ENCODE results near the gene FRG2B.
"Not testable (repeated sequence)": the region's sequence is repeated elsewhere in the genome, so short reads cannot be mapped to it uniquely, and the experiment has no call there.

Gene FRG2B

GRCh38 chr10:133599869-133600268 is 26.7 kb downstream of the FRG2B start:
- DNase-seq (ENCODE audit: low read depth), result not testable (repeated sequence)

- DNase-seq (ENCODE audit: low read depth), result no peak
These were observed 33.9 kb downstream of the FRG2B start for GRCh38 chr10:133592716-133593115.

- no peak for DNase-seq (ENCODE audit: low read depth)
These were observed 35.6 kb downstream of the FRG2B start for GRCh38 chr10:133590970-133591359.

GRCh38 chr10:133590226-133590969 is 36.2 kb downstream of the FRG2B start:
- no peak for DNase-seq (ENCODE audit: low read depth)

DNA sequence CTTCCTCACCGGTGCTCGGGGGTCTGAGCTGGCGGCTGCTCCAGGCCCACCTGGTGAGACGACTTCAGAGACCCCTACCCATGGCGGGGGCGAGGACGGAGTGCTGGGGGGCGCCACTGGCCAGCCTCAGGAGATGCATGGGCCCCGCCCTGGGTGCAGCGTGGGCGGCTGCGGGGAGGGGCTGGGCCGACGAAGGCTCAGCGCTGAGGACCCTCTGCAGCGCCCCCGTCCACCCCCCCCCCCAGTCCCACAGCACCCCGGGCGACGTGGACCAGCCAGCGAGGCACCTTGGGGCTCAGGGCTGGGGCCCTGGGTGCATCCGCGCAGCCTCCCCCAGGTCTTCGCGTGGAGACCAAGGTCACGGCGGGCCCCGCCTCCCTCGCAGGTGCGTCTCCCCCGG is 49.6 kb downstream of the FRG2B start:
- not testable (repeated sequence) for DNase-seq (ENCODE audit: low read depth)
